ENCODE measurements around the gene DSCAML1. TPM values are rescaled to one million over a fixed set of nuclear protein-coding genes. Genes with fewer than 3 reads are reported as not detected.

Gene DSCAML1
- total RNA-seq, 1 donor from 2014 or later, result 0.16 TPM

DNA sequence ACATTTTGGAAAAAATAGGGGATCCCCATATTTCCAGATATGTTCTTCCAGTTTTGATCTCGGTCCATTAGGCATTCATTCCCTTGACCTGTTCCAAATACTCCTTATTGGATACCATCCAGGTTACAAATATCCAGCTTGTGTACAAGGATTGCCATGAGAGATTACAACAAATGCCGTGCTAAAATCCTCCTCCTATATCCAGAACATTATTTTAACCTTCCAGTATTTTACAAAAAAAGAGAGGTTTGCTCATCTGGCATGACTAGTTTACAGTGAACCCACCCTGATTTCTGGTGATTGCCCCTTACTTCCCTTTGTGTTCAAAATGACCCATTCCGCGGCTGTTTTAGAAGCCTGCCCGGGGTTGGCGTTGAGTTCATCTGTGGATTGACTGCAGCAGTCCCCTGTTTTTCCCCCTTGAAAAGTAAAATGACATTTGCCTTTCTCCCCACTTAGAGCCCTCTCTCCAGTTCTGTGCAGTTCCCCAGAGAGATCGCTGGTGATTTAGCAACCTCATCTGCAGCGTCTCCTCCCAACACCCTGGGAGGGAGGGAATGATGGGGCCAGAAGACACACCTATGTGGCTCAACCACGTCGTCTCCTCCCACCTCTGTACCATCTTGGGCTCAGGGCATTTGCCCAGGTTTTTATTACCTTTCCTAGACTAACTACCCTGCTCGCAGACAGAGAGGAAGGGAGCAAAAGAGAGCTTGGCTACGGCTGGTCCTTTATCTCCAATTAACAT lies 73.6 kb downstream of the DSCAML1 start:
- no peak overlapping the region for H3K27ac ChIP-seq (ENCODE audit: low read depth, low read length)
- H3K79me2 ChIP-seq (ENCODE audit: insufficient read depth, low read length), result no peaks in the 10 kb centered on the region
- Mint-ChIP-seq H3K9me3 (ENCODE audit: unreplicated experiment) (peaks cover 2% of the 10 kb centered on the region), H3K36me3 (ENCODE audit: low read depth, unreplicated experiment) (no peaks in the 10 kb centered on the region), H3K4me1 (ENCODE audit: low read depth, unreplicated experiment) (peaks cover 16% of the 10 kb centered on the region), H3K27ac (ENCODE audit: unreplicated experiment) (no peak overlapping the region), H3K4me3 (ENCODE audit: unreplicated experiment) (no peak overlapping the region), H3K27me3 (ENCODE audit: low read depth, unreplicated experiment) (peaks cover 35% of the 10 kb centered on the region)
- FAIRE-seq (no peak), DNase-seq (ENCODE audit: low read depth) (no peak)
- peaks cover 7% of the 10 kb centered on the region for H3K27me3 ChIP-seq (ENCODE audit: insufficient read depth, low read length)
- H3K36me3 ChIP-seq (ENCODE audit: insufficient read depth, low read length), result no peaks in the 10 kb centered on the region
- H3K4me1 ChIP-seq (ENCODE audit: insufficient read depth, low read length), result no peaks in the 10 kb centered on the region
- no peaks in the 10 kb centered on the region for H3K9me3 ChIP-seq (ENCODE audit: insufficient read depth, low read depth, low read length)
- H3K9ac ChIP-seq (ENCODE audit: low read length), result no peak overlapping the region
- H2AFZ ChIP-seq (ENCODE audit: low read depth, low read length), result no peak overlapping the region
- H4K20me1 ChIP-seq (ENCODE audit: insufficient read depth, low read length), result no peaks in the 10 kb centered on the region
- no peak overlapping the region for H3K4me3 ChIP-seq (ENCODE audit: insufficient read depth, low read depth, low read length)
- no peak for TF ChIP-seq CTCF (IDR thresholded peaks at IDR 0.05; ENCODE audit: insufficient read depth, low read depth, low read length)
- no peak for TF ChIP-seq EZH2 (IDR thresholded peaks at IDR 0.05; ENCODE audit: insufficient read depth, low read length)
- H3K4me2 ChIP-seq (ENCODE audit: low read length), result no peak overlapping the region

DNA sequence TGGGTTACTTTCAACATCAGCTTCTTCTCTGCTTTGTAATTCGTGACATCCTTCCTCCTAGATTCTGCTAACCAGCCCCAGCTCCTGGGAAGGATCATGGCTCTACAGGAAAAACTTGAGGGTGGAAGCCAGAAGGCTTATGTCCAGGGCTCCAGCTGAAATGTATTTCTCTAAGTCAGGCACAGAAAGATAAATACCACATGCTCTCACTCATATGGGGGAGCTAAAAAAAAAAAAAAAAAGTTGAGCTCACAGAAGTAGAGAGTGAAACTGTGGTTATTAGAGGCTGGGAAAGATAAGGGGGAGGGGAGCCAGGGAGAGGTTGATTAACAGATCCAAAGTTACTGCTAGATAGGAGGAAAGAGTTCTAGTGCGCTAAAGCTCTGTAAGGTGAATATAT lies 74.9 kb downstream of the DSCAML1 start:
- Histone ChIP-seq H3K27ac (ENCODE audit: low read depth, low read length) (no peak overlapping the region), H2AFZ (ENCODE audit: low read depth, low read length) (no peak overlapping the region), H3K79me2 (ENCODE audit: insufficient read depth, low read length) (no peaks in the 10 kb centered on the region), H3K9me3 (ENCODE audit: insufficient read depth, low read depth, low read length) (no peaks in the 10 kb centered on the region), H4K20me1 (ENCODE audit: insufficient read depth, low read length) (no peaks in the 10 kb centered on the region), H3K4me1 (ENCODE audit: insufficient read depth, low read length) (no peaks in the 10 kb centered on the region), H3K9ac (ENCODE audit: low read length) (no peak overlapping the region), H3K36me3 (ENCODE audit: insufficient read depth, low read length) (no peaks in the 10 kb centered on the region), H3K4me3 (ENCODE audit: insufficient read depth, low read depth, low read length) (no peak overlapping the region), H3K4me2 (ENCODE audit: low read length) (no peak overlapping the region), H3K27me3 (ENCODE audit: insufficient read depth, low read length) (peaks cover 7% of the 10 kb centered on the region)
- H3K27me3 Mint-ChIP-seq (ENCODE audit: low read depth, unreplicated experiment), result peaks cover 48% of the 10 kb centered on the region
- TF ChIP-seq CTCF (IDR thresholded peaks at IDR 0.05; ENCODE audit: insufficient read depth, low read depth, low read length) (no peak), EZH2 (IDR thresholded peaks at IDR 0.05; ENCODE audit: insufficient read depth, low read length) (no peak)
- DNase-seq (ENCODE audit: low read depth), result no peak
- peak overlapping the region; percentile 21 for H3K4me3 Mint-ChIP-seq (ENCODE audit: unreplicated experiment)
- no peak for FAIRE-seq
- no peaks in the 10 kb centered on the region for H3K9me3 Mint-ChIP-seq (ENCODE audit: unreplicated experiment)
- H3K27ac Mint-ChIP-seq (ENCODE audit: unreplicated experiment), result peak overlapping the region; percentile 77
- peaks cover 20% of the 10 kb centered on the region for H3K4me1 Mint-ChIP-seq (ENCODE audit: low read depth, unreplicated experiment)
- H3K36me3 Mint-ChIP-seq (ENCODE audit: low read depth, unreplicated experiment), result no peaks in the 10 kb centered on the region

DNA sequence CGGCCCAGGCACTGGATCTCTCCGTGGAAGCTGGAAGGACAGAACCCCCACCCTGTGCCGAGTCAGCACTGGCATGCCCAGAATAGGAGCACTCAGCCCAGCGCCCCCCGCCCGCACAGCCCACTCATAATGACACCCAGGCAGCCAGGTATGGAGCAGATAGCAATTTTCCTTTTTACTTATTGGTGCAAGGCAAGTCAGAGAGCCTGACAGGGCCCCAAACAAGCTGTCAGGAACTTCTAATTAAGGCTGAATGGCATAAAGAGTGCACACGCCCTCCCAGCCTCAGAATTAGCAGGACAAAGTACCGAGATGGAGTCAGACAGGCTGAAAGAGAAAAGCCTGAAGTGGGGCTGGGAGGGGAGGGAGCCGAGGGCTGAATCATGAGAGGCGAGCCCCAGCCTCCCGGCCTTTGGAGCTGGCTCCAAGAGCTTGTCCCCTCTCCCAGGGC lies 76.9 kb downstream of the DSCAML1 start:
- Histone ChIP-seq H3K4me3 (ENCODE audit: insufficient read depth, low read depth, low read length) (no peak overlapping the region), H3K9ac (ENCODE audit: low read length) (no peak overlapping the region), H3K4me1 (ENCODE audit: insufficient read depth, low read length) (no peaks in the 10 kb centered on the region), H3K27me3 (ENCODE audit: insufficient read depth, low read length) (peaks cover 7% of the 10 kb centered on the region), H3K4me2 (ENCODE audit: low read length) (no peak overlapping the region), H2AFZ (ENCODE audit: low read depth, low read length) (no peak overlapping the region), H3K9me3 (ENCODE audit: insufficient read depth, low read depth, low read length) (no peaks in the 10 kb centered on the region), H3K27ac (ENCODE audit: low read depth, low read length) (no peak overlapping the region), H3K36me3 (ENCODE audit: insufficient read depth, low read length) (no peaks in the 10 kb centered on the region), H3K79me2 (ENCODE audit: insufficient read depth, low read length) (no peaks in the 10 kb centered on the region), H4K20me1 (ENCODE audit: insufficient read depth, low read length) (no peaks in the 10 kb centered on the region)
- TF ChIP-seq EZH2 (IDR thresholded peaks at IDR 0.05; ENCODE audit: insufficient read depth, low read length) (no peak), CTCF (IDR thresholded peaks at IDR 0.05; ENCODE audit: insufficient read depth, low read depth, low read length) (no peak)
- FAIRE-seq (no peak), DNase-seq (ENCODE audit: low read depth) (no peak)
- H3K4me3 Mint-ChIP-seq (ENCODE audit: unreplicated experiment), result no peak overlapping the region
- peaks cover 46% of the 10 kb centered on the region for H3K27me3 Mint-ChIP-seq (ENCODE audit: low read depth, unreplicated experiment)
- H3K4me1 Mint-ChIP-seq (ENCODE audit: low read depth, unreplicated experiment), result peaks cover 20% of the 10 kb centered on the region
- no peaks in the 10 kb centered on the region for H3K36me3 Mint-ChIP-seq (ENCODE audit: low read depth, unreplicated experiment)
- no peaks in the 10 kb centered on the region for H3K9me3 Mint-ChIP-seq (ENCODE audit: unreplicated experiment)
- no peak overlapping the region for H3K27ac Mint-ChIP-seq (ENCODE audit: unreplicated experiment)
